Adrenal gland (tissue), 5 donors: Measurements from ENCODE around the gene JSRP1.

Source experiments
- POLR2A ChIP-seq, 2 donors: fragments of 450-650 bp; IDR thresholded peaks; one replicate each; pipeline ENCODE4 v1.6.1; 2017; ENCODE audit warnings: antibody characterized with exemption in 2 of 2, mild to moderate bottlenecking in 2 of 2, moderate library complexity in 1 of 2
- TF ChIP-seq, protein P1 (sequence below), 6 experiments: fragments of 450-650 bp in 4 of 6; fragments of 200-600 bp in 2 of 6; sonication (generic) in 1 of 6; IDR thresholded peaks; 1 replicate in 5 of 6; 2 replicates in 1 of 6; pipeline versions ENCODE4 v1.5.1 to v1.8.0; 2016 to 2021; ENCODE audit warnings: antibody characterized with exemption in 6 of 6, mild to moderate bottlenecking in 2 of 6, moderate library complexity in 1 of 6
- donor health status: DM: no; HTN: no; CAD: no.

DNA sequence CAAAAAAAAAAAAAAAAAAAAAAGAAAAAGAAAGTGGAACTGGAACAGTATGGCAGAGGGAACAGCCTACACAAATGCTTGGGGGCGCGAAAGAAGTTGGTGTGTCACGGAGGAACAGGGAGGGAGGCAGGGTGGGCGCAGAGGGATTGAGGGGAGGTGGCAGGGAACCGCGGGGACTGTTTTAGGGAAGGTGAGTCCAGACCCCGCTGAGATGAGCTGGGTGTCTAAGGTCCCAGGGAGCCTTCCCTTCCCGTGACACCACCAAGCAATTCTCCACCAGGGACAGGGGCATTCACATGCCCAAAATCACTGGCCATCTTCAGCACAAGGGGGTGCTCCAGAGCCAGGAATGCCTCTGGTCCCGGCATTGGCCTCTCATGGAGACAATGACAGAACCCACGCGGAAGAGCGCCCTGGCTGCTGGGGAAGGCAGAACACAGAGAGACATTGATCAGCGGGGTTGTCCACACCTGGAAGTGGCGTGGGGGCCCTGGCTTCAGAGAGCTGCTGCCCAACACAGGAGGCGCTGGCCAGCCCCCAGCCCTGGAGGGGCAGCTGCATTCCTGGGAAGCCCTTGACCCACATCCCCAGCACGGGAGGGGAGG, 18.8 kb upstream of the JSRP1 start:
- TF ChIP-seq, protein P1, sequence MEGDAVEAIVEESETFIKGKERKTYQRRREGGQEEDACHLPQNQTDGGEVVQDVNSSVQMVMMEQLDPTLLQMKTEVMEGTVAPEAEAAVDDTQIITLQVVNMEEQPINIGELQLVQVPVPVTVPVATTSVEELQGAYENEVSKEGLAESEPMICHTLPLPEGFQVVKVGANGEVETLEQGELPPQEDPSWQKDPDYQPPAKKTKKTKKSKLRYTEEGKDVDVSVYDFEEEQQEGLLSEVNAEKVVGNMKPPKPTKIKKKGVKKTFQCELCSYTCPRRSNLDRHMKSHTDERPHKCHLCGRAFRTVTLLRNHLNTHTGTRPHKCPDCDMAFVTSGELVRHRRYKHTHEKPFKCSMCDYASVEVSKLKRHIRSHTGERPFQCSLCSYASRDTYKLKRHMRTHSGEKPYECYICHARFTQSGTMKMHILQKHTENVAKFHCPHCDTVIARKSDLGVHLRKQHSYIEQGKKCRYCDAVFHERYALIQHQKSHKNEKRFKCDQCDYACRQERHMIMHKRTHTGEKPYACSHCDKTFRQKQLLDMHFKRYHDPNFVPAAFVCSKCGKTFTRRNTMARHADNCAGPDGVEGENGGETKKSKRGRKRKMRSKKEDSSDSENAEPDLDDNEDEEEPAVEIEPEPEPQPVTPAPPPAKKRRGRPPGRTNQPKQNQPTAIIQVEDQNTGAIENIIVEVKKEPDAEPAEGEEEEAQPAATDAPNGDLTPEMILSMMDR (IDR thresholded peaks at IDR 0.05): peak; percentile 41 to 79 (median 72)
- no peak for TF ChIP-seq POLR2A (IDR thresholded peaks at IDR 0.05)
